ENCODE results near the gene PRKAG2. TPM values are rescaled to one million over a fixed set of nuclear protein-coding genes. Genes with fewer than 3 reads are reported as not detected.
A peak's percentile ranks its signal among the peaks of the same experiment; 100 is the strongest.

PRKAG2 gene
- total RNA-seq, 1 donor from 2014 or later: 35.6 TPM

- H3K27me3 ChIP-seq: no peaks in the 10 kb centered on the region
- peaks cover 10% of the 10 kb centered on the region for H3K4me1 ChIP-seq
- DNase-seq (peak; percentile 40), ATAC-seq (no peak)
- intact Hi-C loops (cut with DNase I): no loop called here
- no peaks in the 10 kb centered on the region for H3K9me3 ChIP-seq
- H3K27ac ChIP-seq: no peak overlapping the region
- no peak for TF ChIP-seq CTCF (IDR thresholded peaks at IDR 0.05)
- no peak overlapping the region for H3K4me3 ChIP-seq
- H3K36me3 ChIP-seq: peaks cover 6% of the 10 kb centered on the region
These were observed 97.7 kb downstream of the PRKAG2 start for GRCh38 chr7:151779255-151779654.

- no peak overlapping the region for H3K27ac ChIP-seq
- ATAC-seq (no peak), DNase-seq (peak; percentile 1)
These were observed 98.8 kb downstream of the PRKAG2 start for GRCh38 chr7:151777908-151778670.

GRCh38 chr7:151777495-151777880 lies 99.4 kb downstream of the PRKAG2 start:
- peaks cover 2% of the 10 kb centered on the region for H3K4me1 ChIP-seq
- H3K27me3 ChIP-seq: no peaks in the 10 kb centered on the region
- H3K36me3 ChIP-seq: peaks cover 6% of the 10 kb centered on the region
- DNase-seq: no peak
- no peak overlapping the region for H3K27ac ChIP-seq
- no peak for TF ChIP-seq CTCF (IDR thresholded peaks at IDR 0.05)
- H3K4me3 ChIP-seq: no peak overlapping the region
- no peak for ATAC-seq
- intact Hi-C loops (cut with DNase I): no loop called here
- no peaks in the 10 kb centered on the region for H3K9me3 ChIP-seq

More at GRCh38 chr7:151777908-151778670, 98.8 kb downstream of the PRKAG2 start:
- Histone ChIP-seq H3K9me3 (no peaks in the 10 kb centered on the region), H3K27me3 (no peaks in the 10 kb centered on the region), H3K4me1 (peaks cover 8% of the 10 kb centered on the region), H3K4me3 (no peak overlapping the region), H3K36me3 (peaks cover 6% of the 10 kb centered on the region)
- intact Hi-C loops (cut with DNase I): no loop called here
- TF ChIP-seq CTCF (IDR thresholded peaks at IDR 0.05): no peak

- intact Hi-C loops (cut with DNase I): no loop called here
- no peaks in the 10 kb centered on the region for H3K4me1 ChIP-seq
- DNase-seq: peak; percentile 44
- no peak overlapping the region for H3K4me3 ChIP-seq
- no peaks in the 10 kb centered on the region for H3K9me3 ChIP-seq
- H3K27ac ChIP-seq: no peak overlapping the region
- H3K27me3 ChIP-seq: no peaks in the 10 kb centered on the region
- ATAC-seq: no peak
- H3K36me3 ChIP-seq: peaks cover 6% of the 10 kb centered on the region
- TF ChIP-seq CTCF (IDR thresholded peaks at IDR 0.05): no peak
These were observed 99.9 kb downstream of the PRKAG2 start for GRCh38 chr7:151776876-151777494.

- Histone ChIP-seq H3K27ac (no peak overlapping the region), H3K9me3 (no peaks in the 10 kb centered on the region), H3K4me3 (no peak overlapping the region), H3K4me1 (no peaks in the 10 kb centered on the region), H3K36me3 (peaks cover 6% of the 10 kb centered on the region), H3K27me3 (no peaks in the 10 kb centered on the region)
- intact Hi-C loops (cut with DNase I): no loop called here
- TF ChIP-seq CTCF (IDR thresholded peaks at IDR 0.05): no peak
- DNase-seq (peak; percentile 33), ATAC-seq (no peak)
These were observed 100.5 kb downstream of the PRKAG2 start for GRCh38 chr7:151776446-151776845.

Data from upper lobe of right lung (tissue), 1 donor.